Neural cell (in vitro differentiated cells): Measurements from ENCODE around the gene IGFBP7.

Source experiments
- CTCF ChIP-seq: fragments of 450-650 bp; IDR thresholded peaks from 2 replicates; pipeline ENCODE4 v1.5.1; 2014; ENCODE audit warnings: antibody characterized with exemption, mild to moderate bottlenecking, moderate library complexity; ENCODE audit not compliant: poor library complexity, severe bottlenecking
- EZH2 ChIP-seq: fragments of 200-600, 300-800 bp; shearing (Covaris generic), sonication (generic); IDR thresholded peaks from 2 replicates; pipeline ENCODE4 v1.6.1; 2014; ENCODE audit warnings: antibody characterized with exemption, low read length, borderline replicate concordance, mild to moderate bottlenecking; ENCODE audit not compliant: insufficient read depth, poor library complexity, severe bottlenecking
- TAF1 ChIP-seq: IDR thresholded peaks from 2 replicates; pipeline ENCODE4 v1.6.1; 2012; ENCODE audit warnings: low read depth

- TF ChIP-seq CTCF (no peak), TAF1 (no peak), EZH2 (no peak)
These were observed 20.1 kb downstream of the IGFBP7 start for GRCh38 chr4:57090079-57090478.
